HepG2 (cell line): ENCODE results near the gene ATAD3A. TPM values are rescaled to one million over a fixed set of nuclear protein-coding genes. Genes with fewer than 3 reads are reported as not detected.

ENCODE experiments used
- AKAP8 ChIP-seq: sonication (generic); formaldehyde crosslinking; IDR thresholded peaks from 2 replicates; pipeline ENCODE4 v1.5.1; 2020; ENCODE audit warnings: mild to moderate bottlenecking, missing genetic modification reagents
- ASH2L ChIP-seq: fragments of 300-600, 200-600 bp; sonication (generic); IDR thresholded peaks from 2 replicates; pipeline ENCODE4 v1.7.0; 2017; ENCODE audit warnings: low read depth, mild to moderate bottlenecking, moderate library complexity, mixed read lengths, low read length; ENCODE audit not compliant: insufficient read length
- CENPX ChIP-seq: sonication (generic); formaldehyde crosslinking; IDR thresholded peaks from 2 replicates; pipeline ENCODE4 v1.9.0; 2021; ENCODE audit warnings: mild to moderate bottlenecking, missing genetic modification reagents, moderate library complexity
- CREB1 ChIP-seq, 2 experiments: fragments of 450-650 bp in 1 of 2; IDR thresholded peaks; 2 replicates each; pipeline ENCODE4 v1.6.1; 2016 to 2017; ENCODE audit warnings: control low read depth in 1 of 2, mild to moderate bottlenecking in 1 of 2, missing compliant biosample characterization in 1 of 2, missing genetic modification characterization in 1 of 2
- DNMT3B ChIP-seq: conservative IDR thresholded peaks from 2 replicates; pipeline ENCODE4 v1.6.1; 2016; ENCODE audit warnings: missing biosample characterization, control low read depth
- FOSL2 ChIP-seq: sonication (generic); formaldehyde crosslinking; IDR thresholded peaks from 2 replicates; pipeline ENCODE4 v1.4.0; 2020; ENCODE audit warnings: missing genetic modification reagents
- FOXK2 ChIP-seq: fragments of 450-650 bp; IDR thresholded peaks from 2 replicates; pipeline ENCODE4 v1.6.1; 2016
- JUNB ChIP-seq: sonication (generic); formaldehyde crosslinking; IDR thresholded peaks from 2 replicates; pipeline ENCODE4 v1.8.0; 2022; ENCODE audit warnings: missing genetic modification reagents, mild to moderate bottlenecking, borderline replicate concordance
- KDM5B ChIP-seq: sonication (generic); formaldehyde crosslinking; IDR thresholded peaks from 2 replicates; pipeline ENCODE4 v1.4.0; 2020; ENCODE audit warnings: missing genetic modification reagents, mild to moderate bottlenecking, borderline replicate concordance
- MTF1 ChIP-seq: sonication (generic); formaldehyde crosslinking; IDR thresholded peaks from 2 replicates; pipeline ENCODE4 v1.5.0; 2020; ENCODE audit warnings: missing genetic modification reagents
- MYC ChIP-seq: sonication (generic); formaldehyde crosslinking; IDR thresholded peaks from 2 replicates; pipeline ENCODE4 v1.9.0; 2021; ENCODE audit warnings: missing genetic modification reagents, borderline replicate concordance
- NR3C1 ChIP-seq: sonication (generic); formaldehyde crosslinking; IDR thresholded peaks from 2 replicates; pipeline ENCODE4 v1.4.0; 2020; ENCODE audit warnings: missing genetic modification reagents
- SAP130 ChIP-seq: IDR thresholded peaks from 2 replicates; pipeline ENCODE4 v1.6.1; 2016; ENCODE audit warnings: low read depth
- SUZ12 ChIP-seq: fragments of 150-350 bp; IDR thresholded peaks from 2 replicates; pipeline ENCODE4 v1.6.1; 2014; ENCODE audit warnings: low read depth, low read length
- YY1 ChIP-seq: IDR thresholded peaks from 2 replicates; pipeline ENCODE4 v1.6.1; 2011; ENCODE audit warnings: low read length, low read depth, moderate library complexity, mild to moderate bottlenecking; ENCODE audit not compliant: insufficient read depth, insufficient replicate concordance
- ZKSCAN1 ChIP-seq: fragments of 150-350 bp; IDR thresholded peaks from 2 replicates; pipeline ENCODE4 v1.6.1; 2014; ENCODE audit warnings: low read length
- ZNF225 ChIP-seq: sonication (generic); formaldehyde crosslinking; IDR thresholded peaks from 2 replicates; pipeline ENCODE4 v1.4.0; 2020; ENCODE audit warnings: mild to moderate bottlenecking, missing genetic modification reagents
- ZNF30 ChIP-seq: sonication (generic); formaldehyde crosslinking; IDR thresholded peaks from 2 replicates; pipeline ENCODE4 v1.5.0; 2020; ENCODE audit warnings: mild to moderate bottlenecking, missing genetic modification reagents
- ZNF451 ChIP-seq: sonication (generic); formaldehyde crosslinking; IDR thresholded peaks from 2 replicates; pipeline ENCODE4 v1.5.0; 2020; ENCODE audit warnings: mild to moderate bottlenecking, missing genetic modification reagents
- ZNF713 ChIP-seq: sonication (generic); formaldehyde crosslinking; IDR thresholded peaks from 2 replicates; pipeline ENCODE4 v1.4.0; 2020; ENCODE audit warnings: mild to moderate bottlenecking, missing genetic modification reagents
- ZNF781 ChIP-seq: sonication (generic); formaldehyde crosslinking; IDR thresholded peaks from 2 replicates; pipeline ENCODE4 v1.5.1; 2020; ENCODE audit warnings: borderline replicate concordance, mild to moderate bottlenecking, missing genetic modification reagents; ENCODE audit errors: not compliant biosample characterization
- polyA plus RNA-seq, 8 experiments: library from polyadenylated mRNA; depleted of rRNA in 3 of 8; stranded (reverse) in 7 of 8; unstranded in 1 of 8; fragments of >200 nt; fragmentation: Illumina TruSeq in 4 of 8; extraction: Trizol in 4 of 8; gene quantifications; 2 replicates each; pipeline versions ENCODE4 v1.2.1 to v1.2.3, GENCODE V29; 2011 to 2016; ENCODE audit warnings: low read depth in 4 of 8, missing spikeins in 1 of 8, mixed read lengths in 1 of 8; ENCODE audit not compliant: insufficient read depth in 1 of 8
- total RNA-seq, 5 experiments: library from RNA; depleted of rRNA; stranded (reverse); fragments of >200 nt; fragmentation: Illumina TruSeq; extraction: Trizol; gene quantifications; 2 replicates each; pipeline ENCODE4 v1.2.3, GENCODE V29; 2016; ENCODE audit warnings: low read depth in 1 of 5
- TF ChIP-seq, protein P1 (sequence below): sonication (generic); IDR thresholded peaks from 2 replicates; pipeline ENCODE4 v1.6.1; 2016; ENCODE audit warnings: low read depth, borderline replicate concordance
- TF ChIP-seq, protein P2 (sequence below): sonication (generic); formaldehyde crosslinking; IDR thresholded peaks from 2 replicates; pipeline ENCODE4 v1.9.0; 2022; ENCODE audit warnings: missing genetic modification reagents, mild to moderate bottlenecking, borderline replicate concordance
- TF ChIP-seq, protein P3 (sequence below): sonication (generic); formaldehyde crosslinking; IDR thresholded peaks from 2 replicates; pipeline ENCODE4 v1.5.1; 2020; ENCODE audit warnings: mild to moderate bottlenecking, missing genetic modification reagents, moderate library complexity

Gene ATAD3A
- total and polyA plus RNA-seq, 2 of the 13 experiments (the other 11 are each of a cell fraction or from before 2014, with no cell fraction given): 10.6 to 49.0 TPM

DNA sequence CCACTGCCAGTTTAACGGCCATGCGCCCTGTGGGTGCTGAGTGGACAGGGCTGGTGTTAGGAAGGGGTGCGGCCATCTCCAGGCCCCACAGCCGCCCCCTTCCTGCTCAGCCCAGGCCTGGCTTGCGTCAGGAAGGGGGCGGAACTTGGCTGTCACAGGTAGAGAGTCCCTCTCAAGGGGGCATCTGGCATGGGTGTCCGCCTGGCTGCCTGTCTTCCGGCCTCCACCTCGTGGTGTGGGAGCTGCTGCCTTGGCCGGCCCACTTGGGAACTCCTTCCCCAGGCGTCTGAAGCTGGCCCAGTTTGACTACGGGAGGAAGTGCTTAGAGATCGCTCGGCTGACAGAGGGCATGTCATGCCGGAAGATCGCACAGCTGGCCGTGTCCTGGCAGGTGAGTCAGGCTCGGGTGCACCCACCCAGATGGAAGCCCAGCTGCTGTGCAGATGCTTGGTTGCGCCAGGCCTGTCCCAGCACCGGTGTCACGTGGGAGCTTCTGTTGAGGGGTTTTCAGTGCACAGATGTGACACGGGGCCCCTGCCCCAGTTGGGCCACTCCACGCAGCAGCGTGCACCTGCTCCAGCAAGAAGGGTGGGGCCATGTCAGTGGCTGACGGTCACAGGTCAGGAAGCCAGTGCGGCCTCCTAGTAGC is 49.5 kb upstream of the ATAD3A start (continued):
- TF ChIP-seq ASH2L (peak; percentile 29), AKAP8 (CRISPR knock-in tag) (peak; percentile 23; the same call in 1 of the 2 replicates), CENPX (no peak), KDM5B (CRISPR knock-in tag) (0 out of 2 replicates have a peak, but pooled peaks have one; percentile 5), SAP130 (CRISPR knock-in tag) (peak; percentile 74), MYC (0 out of 2 replicates have a peak, but pooled peaks have one; percentile 19), FOXK2 (no peak), JUNB (no peak), DNMT3B (CRISPR knock-in tag) (no peak), ZNF713 (CRISPR knock-in tag) (no peak), YY1 (no peak), MTF1 (CRISPR knock-in tag) (no peak), NR3C1 (CRISPR knock-in tag) (no peak), ZNF30 (CRISPR knock-in tag) (no peak), ZNF225 (0 out of 2 replicates have a peak, but pooled peaks have one; percentile 49), ZNF781 (CRISPR knock-in tag) (no peak), ZKSCAN1 (no peak), SUZ12 (no peak), CREB1 (IDR thresholded peaks at IDR 0.05) (no peak), CREB1 (CRISPR knock-in tag; IDR thresholded peaks at IDR 0.05) (peak; percentile 66), ZNF451 (CRISPR knock-in tag) (0 out of 2 replicates have a peak, but pooled peaks have one; percentile 58), FOSL2 (CRISPR knock-in tag) (peak; percentile 50; the same call in 1 of the 2 replicates)
- TF ChIP-seq, protein P1, sequence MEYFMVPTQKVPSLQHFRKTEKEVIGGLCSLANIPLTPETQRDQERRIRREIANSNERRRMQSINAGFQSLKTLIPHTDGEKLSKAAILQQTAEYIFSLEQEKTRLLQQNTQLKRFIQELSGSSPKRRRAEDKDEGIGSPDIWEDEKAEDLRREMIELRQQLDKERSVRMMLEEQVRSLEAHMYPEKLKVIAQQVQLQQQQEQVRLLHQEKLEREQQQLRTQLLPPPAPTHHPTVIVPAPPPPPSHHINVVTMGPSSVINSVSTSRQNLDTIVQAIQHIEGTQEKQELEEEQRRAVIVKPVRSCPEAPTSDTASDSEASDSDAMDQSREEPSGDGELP: peak; percentile 83; the same call in 1 of the 2 replicates
- TF ChIP-seq, protein P2, sequence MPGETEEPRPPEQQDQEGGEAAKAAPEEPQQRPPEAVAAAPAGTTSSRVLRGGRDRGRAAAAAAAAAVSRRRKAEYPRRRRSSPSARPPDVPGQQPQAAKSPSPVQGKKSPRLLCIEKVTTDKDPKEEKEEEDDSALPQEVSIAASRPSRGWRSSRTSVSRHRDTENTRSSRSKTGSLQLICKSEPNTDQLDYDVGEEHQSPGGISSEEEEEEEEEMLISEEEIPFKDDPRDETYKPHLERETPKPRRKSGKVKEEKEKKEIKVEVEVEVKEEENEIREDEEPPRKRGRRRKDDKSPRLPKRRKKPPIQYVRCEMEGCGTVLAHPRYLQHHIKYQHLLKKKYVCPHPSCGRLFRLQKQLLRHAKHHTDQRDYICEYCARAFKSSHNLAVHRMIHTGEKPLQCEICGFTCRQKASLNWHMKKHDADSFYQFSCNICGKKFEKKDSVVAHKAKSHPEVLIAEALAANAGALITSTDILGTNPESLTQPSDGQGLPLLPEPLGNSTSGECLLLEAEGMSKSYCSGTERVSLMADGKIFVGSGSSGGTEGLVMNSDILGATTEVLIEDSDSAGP (CRISPR knock-in tag): peak; percentile 34; the same call in 1 of the 2 replicates
- TF ChIP-seq, protein P3, sequence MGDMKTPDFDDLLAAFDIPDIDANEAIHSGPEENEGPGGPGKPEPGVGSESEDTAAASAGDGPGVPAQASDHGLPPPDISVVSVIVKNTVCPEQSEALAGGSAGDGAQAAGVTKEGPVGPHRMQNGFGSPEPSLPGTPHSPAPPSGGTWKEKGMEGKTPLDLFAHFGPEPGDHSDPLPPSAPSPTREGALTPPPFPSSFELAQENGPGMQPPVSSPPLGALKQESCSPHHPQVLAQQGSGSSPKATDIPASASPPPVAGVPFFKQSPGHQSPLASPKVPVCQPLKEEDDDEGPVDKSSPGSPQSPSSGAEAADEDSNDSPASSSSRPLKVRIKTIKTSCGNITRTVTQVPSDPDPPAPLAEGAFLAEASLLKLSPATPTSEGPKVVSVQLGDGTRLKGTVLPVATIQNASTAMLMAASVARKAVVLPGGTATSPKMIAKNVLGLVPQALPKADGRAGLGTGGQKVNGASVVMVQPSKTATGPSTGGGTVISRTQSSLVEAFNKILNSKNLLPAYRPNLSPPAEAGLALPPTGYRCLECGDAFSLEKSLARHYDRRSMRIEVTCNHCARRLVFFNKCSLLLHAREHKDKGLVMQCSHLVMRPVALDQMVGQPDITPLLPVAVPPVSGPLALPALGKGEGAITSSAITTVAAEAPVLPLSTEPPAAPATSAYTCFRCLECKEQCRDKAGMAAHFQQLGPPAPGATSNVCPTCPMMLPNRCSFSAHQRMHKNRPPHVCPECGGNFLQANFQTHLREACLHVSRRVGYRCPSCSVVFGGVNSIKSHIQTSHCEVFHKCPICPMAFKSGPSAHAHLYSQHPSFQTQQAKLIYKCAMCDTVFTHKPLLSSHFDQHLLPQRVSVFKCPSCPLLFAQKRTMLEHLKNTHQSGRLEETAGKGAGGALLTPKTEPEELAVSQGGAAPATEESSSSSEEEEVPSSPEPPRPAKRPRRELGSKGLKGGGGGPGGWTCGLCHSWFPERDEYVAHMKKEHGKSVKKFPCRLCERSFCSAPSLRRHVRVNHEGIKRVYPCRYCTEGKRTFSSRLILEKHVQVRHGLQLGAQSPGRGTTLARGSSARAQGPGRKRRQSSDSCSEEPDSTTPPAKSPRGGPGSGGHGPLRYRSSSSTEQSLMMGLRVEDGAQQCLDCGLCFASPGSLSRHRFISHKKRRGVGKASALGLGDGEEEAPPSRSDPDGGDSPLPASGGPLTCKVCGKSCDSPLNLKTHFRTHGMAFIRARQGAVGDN (CRISPR knock-in tag): peak; percentile 79
